ENCODE measurements around the gene GAGE10. TPM values are rescaled to one million over a fixed set of nuclear protein-coding genes. Genes with fewer than 3 reads are reported as not detected.

The GAGE10 gene
- total RNA-seq (2014; rRNA removed; shearing (Covaris generic)) = not detected in 2 replicates

- no peak for DNase-seq (ENCODE audit: low spot score)
- in situ Hi-C loops (cut with HindIII; ENCODE audit: low sequenced_read_pairs) = no loop called here
These were observed at the start of gene GAGE10 for GRCh38 chrX:49303346-49303745. Gene GAGE10 (plus strand): TSS chrX:49303646. CDS start chrX:49304860, 1,214 bp downstream.

- DNase-seq (ENCODE audit: low spot score) = no peak
- in situ Hi-C loops (cut with HindIII; ENCODE audit: low sequenced_read_pairs) = no loop called here
These were observed 48.8 kb upstream of the GAGE10 start for GRCh38 chrX:49254639-49255038.

GRCh38 chrX:49256268-49256995 lies 47.0 kb upstream of the GAGE10 start:
- in situ Hi-C loops (cut with HindIII; ENCODE audit: low sequenced_read_pairs) = no loop called here
- DNase-seq (ENCODE audit: low spot score) = no peak

- DNase-seq (ENCODE audit: low spot score) = no peak
- in situ Hi-C loops (cut with HindIII; ENCODE audit: low sequenced_read_pairs) = no loop called here
These were observed 46.2 kb upstream of the GAGE10 start for GRCh38 chrX:49257074-49257790.

GRCh38 chrX:49257846-49258748 lies 45.3 kb upstream of the GAGE10 start:
- in situ Hi-C loops (cut with HindIII; ENCODE audit: low sequenced_read_pairs) = no loop called here
- DNase-seq (ENCODE audit: low spot score) = no peak

GRCh38 chrX:49258749-49259124 lies 44.7 kb upstream of the GAGE10 start:
- in situ Hi-C loops (cut with HindIII; ENCODE audit: low sequenced_read_pairs) = no loop called here
- DNase-seq (ENCODE audit: low spot score) = no peak

GRCh38 chrX:49260221-49260985 lies 43.0 kb upstream of the GAGE10 start:
- in situ Hi-C loops (cut with HindIII; ENCODE audit: low sequenced_read_pairs) = no loop called here
- no peak for DNase-seq (ENCODE audit: low spot score)

- no peak for DNase-seq (ENCODE audit: low spot score)
- in situ Hi-C loops (cut with HindIII; ENCODE audit: low sequenced_read_pairs) = no loop called here
These were observed 40.8 kb upstream of the GAGE10 start for GRCh38 chrX:49262603-49263002.

- in situ Hi-C loops (cut with HindIII; ENCODE audit: low sequenced_read_pairs) = no loop called here
- DNase-seq (ENCODE audit: low spot score) = no peak
These were observed 39.8 kb upstream of the GAGE10 start for GRCh38 chrX:49263631-49264030.

GRCh38 chrX:49264460-49264859 lies 39.0 kb upstream of the GAGE10 start, which contains the start of gene FOXP3:
Gene FOXP3 (minus strand): TSS chrX:49264710. CDS start chrX:49258505, 6,205 bp downstream.
- DNase-seq (ENCODE audit: low spot score) = no peak

GRCh38 chrX:49266523-49267445 lies 36.7 kb upstream of the GAGE10 start:
- DNase-seq (ENCODE audit: low spot score) = no peak
- in situ Hi-C loops (cut with HindIII; ENCODE audit: low sequenced_read_pairs) = no loop called here

More at GRCh38 chrX:49264460-49264859, 39.0 kb upstream of the GAGE10 start, which contains the start of gene FOXP3:
- in situ Hi-C loops (cut with HindIII; ENCODE audit: low sequenced_read_pairs) = no loop called here

GRCh38 chrX:49268702-49269009 lies 34.8 kb upstream of the GAGE10 start:
- no peak for DNase-seq (ENCODE audit: low spot score)
- in situ Hi-C loops (cut with HindIII; ENCODE audit: low sequenced_read_pairs) = no loop called here

- in situ Hi-C loops (cut with HindIII; ENCODE audit: low sequenced_read_pairs) = no loop called here
- DNase-seq (ENCODE audit: low spot score) = peak; percentile 98
These were observed 34.3 kb upstream of the GAGE10 start for GRCh38 chrX:49269010-49269766.

GRCh38 chrX:49269767-49270248 lies 33.6 kb upstream of the GAGE10 start, which contains the start of gene PPP1R3F:
Gene PPP1R3F (plus strand): TSS chrX:49269793. CDS start chrX:49269870, 77 bp downstream.
- no peak for DNase-seq (ENCODE audit: low spot score)
- in situ Hi-C loops (cut with HindIII; ENCODE audit: low sequenced_read_pairs) = no loop called here

- in situ Hi-C loops (cut with HindIII; ENCODE audit: low sequenced_read_pairs) = no loop called here
- no peak for DNase-seq (ENCODE audit: low spot score)
These were observed 33.1 kb upstream of the GAGE10 start for GRCh38 chrX:49270249-49270921.

GRCh38 chrX:49271341-49271740 lies 32.1 kb upstream of the GAGE10 start:
- DNase-seq (ENCODE audit: low spot score) = no peak
- in situ Hi-C loops (cut with HindIII; ENCODE audit: low sequenced_read_pairs) = no loop called here

GRCh38 chrX:49272421-49272820 lies 31.0 kb upstream of the GAGE10 start:
- in situ Hi-C loops (cut with HindIII; ENCODE audit: low sequenced_read_pairs) = no loop called here
- no peak for DNase-seq (ENCODE audit: low spot score)
